Measurements from ENCODE around the gene TEX36.

GRCh38 chr10:125711110-125711750 is 28.3 kb upstream of the TEX36 start:
- TF ChIP-seq CTCF (conservative IDR thresholded peaks at IDR 0.05 in 1 of 2, IDR thresholded peaks at IDR 0.05 in 1 of 2; ENCODE audit: extremely low read depth in 1 of 2, insufficient read depth in 1 of 2, low read depth in 1 of 2, low read length in 2 of 2) (no peak), EZH2 (IDR thresholded peaks at IDR 0.05; ENCODE audit: borderline replicate concordance, low read length) (no peak)

All from mammary epithelial cell (primary cell).